Spleen (tissue), 7 donors: ENCODE results near the gene SIPA1L3.

Experiments
- POLR2A ChIP-seq, 3 donors: fragments of 450-650 bp; IDR thresholded peaks; one replicate each; pipeline ENCODE4 v1.5.1; 2017; ENCODE audit warnings: antibody characterized with exemption in 3 of 3, mild to moderate bottlenecking in 1 of 3
- TF ChIP-seq, protein P1 (sequence below), 11 experiments: fragments of 200-600 bp in 7 of 11; fragments of 450-650 bp in 4 of 11; sonication (generic) in 4 of 11; IDR thresholded peaks in 8 of 11; conservative IDR thresholded peaks in 3 of 11; 1 replicate in 7 of 11; 2 replicates in 4 of 11; pipeline versions ENCODE4 v1.4.0 to v1.8.0; 2016 to 2021; ENCODE audit warnings: antibody characterized with exemption in 11 of 11, inconsistent platforms in 4 of 11, mild to moderate bottlenecking in 1 of 11
- donor health status: DM: no; HTN: no; CAD: no; lungs with moderate emphysema.
- donor health status: DM: no; HTN: no; CAD: no.
- donor health status: DM: no; HTN: no; CAD: no.

DNA sequence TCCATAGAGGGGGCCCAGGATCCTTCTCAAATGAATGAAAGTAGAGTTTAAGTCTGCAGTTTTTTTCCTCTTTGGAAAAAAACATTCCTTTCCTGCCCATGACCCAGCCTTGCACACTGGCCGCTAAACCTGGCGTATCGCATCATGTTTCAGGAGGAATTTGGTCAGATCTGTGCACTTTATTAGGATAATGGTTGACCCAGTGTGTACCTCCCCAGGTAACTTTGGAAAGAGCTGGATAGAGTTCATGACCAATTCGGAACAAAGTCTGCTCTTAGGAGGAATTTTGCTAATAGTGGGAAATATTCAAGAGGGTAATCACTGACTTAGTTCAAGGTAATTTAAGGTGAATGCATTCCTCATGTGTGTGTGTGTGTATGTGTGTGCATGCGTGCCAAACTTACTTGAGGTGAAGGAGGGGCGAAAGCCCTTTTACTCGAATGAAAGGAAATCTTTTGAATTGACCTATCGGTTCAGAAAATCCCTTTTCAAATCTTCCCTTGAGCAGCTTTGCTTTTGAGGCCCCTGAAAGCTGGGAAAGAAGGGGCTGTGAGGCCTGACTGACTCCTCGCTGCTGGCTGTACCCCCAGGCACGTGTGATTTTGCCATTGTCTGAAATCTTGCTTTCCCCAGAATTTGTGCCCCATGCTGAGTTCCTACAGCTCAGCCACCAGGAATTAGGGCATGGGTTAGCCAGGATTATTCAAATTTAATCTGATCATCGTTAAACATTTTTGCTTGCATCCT, 46.3 kb downstream of the SIPA1L3 start:
- TF ChIP-seq, protein P1, sequence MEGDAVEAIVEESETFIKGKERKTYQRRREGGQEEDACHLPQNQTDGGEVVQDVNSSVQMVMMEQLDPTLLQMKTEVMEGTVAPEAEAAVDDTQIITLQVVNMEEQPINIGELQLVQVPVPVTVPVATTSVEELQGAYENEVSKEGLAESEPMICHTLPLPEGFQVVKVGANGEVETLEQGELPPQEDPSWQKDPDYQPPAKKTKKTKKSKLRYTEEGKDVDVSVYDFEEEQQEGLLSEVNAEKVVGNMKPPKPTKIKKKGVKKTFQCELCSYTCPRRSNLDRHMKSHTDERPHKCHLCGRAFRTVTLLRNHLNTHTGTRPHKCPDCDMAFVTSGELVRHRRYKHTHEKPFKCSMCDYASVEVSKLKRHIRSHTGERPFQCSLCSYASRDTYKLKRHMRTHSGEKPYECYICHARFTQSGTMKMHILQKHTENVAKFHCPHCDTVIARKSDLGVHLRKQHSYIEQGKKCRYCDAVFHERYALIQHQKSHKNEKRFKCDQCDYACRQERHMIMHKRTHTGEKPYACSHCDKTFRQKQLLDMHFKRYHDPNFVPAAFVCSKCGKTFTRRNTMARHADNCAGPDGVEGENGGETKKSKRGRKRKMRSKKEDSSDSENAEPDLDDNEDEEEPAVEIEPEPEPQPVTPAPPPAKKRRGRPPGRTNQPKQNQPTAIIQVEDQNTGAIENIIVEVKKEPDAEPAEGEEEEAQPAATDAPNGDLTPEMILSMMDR (IDR thresholded peaks at IDR 0.05 in 8 of 11, conservative IDR thresholded peaks at IDR 0.05 in 3 of 11) = no peak
- TF ChIP-seq POLR2A (IDR thresholded peaks at IDR 0.05) = no peak
